Astrocyte (in vitro differentiated cells and primary cell): Measurements from ENCODE around the gene P2RY8.

ENCODE experiments used
- CTCF ChIP-seq: IDR thresholded peaks from 2 replicates; pipeline ENCODE4 v1.5.1; 2011; ENCODE audit warnings: low read depth, mild to moderate bottlenecking, inconsistent platforms, low read length, moderate library complexity; ENCODE audit not compliant: insufficient read depth
- EZH2 ChIP-seq: IDR thresholded peaks from 2 replicates; pipeline ENCODE4 v1.6.1; 2012; ENCODE audit warnings: mild to moderate bottlenecking, low read length, inconsistent platforms; ENCODE audit not compliant: insufficient read depth

GRCh38 chrX:1545776-1546408, 8.9 kb upstream of the P2RY8 start:
- TF ChIP-seq CTCF = no peak
- TF ChIP-seq EZH2 = no peak
